NCI-H2196 (cell line): Measurements from ENCODE around the gene CAMK1D.

Experiments used
- DNase-seq: peaks from one replicate; lab custom pipeline; 2025; ENCODE audit not compliant: unreplicated experiment; lab: John Stamatoyannopoulos, UW

CAMK1D gene

DNA sequence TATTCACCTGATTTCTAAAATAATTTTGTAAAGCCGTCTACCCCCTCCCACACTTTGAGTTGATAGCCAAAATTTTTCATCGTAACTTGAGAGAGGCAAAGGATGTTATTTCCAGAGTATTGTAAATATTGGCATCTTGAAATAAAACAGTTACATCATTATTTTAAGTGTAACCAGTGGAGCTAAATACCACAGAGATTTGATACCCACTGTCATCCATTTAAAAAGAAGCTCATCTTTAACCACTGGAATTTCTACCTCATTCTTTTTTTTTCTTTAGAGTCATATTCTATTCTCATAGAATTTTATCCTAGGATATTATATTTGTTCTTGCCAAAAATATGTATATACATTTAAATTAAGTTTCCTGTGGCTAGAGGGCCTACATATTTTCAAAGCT is 48.6 kb downstream of the CAMK1D start:
- DNase-seq: no peak

DNA sequence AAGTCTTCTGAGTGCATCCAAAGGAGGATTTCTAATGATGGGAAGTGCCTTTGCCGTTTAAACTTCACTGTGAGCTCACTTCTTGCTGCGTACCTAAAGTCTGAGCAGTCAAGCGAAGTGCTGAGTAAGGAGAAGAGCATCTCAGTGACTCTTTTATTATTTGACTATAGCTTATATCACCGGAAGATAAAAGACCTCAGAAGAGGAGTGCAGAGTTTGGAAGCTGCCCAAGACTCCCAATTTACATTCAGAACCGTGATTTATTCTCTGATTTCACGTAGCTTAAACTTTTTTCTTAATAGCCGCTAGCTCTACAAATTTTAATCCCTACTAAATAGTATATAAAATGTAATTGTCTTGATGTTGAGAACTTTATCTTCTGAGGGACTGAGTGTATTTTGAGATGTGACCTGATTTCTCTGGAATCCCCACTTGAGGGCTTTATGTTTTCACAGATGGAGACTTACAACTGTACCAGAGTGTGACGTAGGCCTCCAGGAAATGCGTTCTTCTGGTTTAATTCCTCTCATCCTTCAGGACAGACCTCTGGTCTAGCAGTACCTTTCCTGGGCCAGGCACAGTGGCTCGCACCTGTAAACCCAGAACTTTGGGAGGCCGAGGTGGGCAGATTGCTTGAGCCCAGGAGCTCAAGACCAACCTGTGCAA is 51.1 kb downstream of the CAMK1D start:
- no peak for DNase-seq

DNA sequence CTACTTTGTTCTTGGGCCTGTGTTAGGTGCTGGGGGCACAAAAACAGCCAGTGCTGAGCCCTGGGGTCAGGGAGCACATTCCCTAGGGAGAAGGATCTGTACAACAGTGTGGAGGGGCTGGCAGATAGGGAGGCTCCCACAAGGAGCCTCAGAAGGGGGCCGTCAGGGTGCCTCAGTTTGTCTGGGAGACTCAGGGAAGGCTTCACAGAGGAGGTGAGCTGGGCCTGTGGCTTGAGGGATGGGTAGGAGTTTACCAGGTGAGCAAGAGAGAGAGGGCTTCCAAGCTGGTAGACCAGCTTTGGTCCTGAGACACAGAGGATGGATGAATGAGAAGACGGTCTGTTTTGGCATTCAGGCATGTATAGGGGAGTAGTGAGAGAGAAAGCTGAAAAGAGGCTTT is 52.1 kb downstream of the CAMK1D start:
- no peak for DNase-seq

DNA sequence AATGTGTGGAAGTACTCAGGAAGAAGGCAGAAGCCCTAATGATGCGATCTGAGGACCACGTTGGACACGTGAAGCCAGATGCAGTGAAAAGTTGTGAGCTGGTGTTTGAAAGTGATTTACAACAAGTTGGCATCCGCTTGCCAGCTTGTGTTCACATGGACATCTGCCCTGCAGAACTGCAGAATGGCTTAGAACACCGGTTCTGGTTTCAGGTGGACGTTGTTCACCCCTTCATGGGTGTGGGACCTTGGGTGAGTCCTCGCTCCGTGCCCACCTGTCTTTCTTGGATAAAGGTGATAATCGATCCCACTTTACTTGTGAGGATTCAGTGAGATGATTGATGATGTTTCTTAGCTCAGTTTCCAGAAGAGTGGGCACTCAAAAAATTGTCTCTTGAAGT is 53.8 kb downstream of the CAMK1D start:
- no peak for DNase-seq

DNA sequence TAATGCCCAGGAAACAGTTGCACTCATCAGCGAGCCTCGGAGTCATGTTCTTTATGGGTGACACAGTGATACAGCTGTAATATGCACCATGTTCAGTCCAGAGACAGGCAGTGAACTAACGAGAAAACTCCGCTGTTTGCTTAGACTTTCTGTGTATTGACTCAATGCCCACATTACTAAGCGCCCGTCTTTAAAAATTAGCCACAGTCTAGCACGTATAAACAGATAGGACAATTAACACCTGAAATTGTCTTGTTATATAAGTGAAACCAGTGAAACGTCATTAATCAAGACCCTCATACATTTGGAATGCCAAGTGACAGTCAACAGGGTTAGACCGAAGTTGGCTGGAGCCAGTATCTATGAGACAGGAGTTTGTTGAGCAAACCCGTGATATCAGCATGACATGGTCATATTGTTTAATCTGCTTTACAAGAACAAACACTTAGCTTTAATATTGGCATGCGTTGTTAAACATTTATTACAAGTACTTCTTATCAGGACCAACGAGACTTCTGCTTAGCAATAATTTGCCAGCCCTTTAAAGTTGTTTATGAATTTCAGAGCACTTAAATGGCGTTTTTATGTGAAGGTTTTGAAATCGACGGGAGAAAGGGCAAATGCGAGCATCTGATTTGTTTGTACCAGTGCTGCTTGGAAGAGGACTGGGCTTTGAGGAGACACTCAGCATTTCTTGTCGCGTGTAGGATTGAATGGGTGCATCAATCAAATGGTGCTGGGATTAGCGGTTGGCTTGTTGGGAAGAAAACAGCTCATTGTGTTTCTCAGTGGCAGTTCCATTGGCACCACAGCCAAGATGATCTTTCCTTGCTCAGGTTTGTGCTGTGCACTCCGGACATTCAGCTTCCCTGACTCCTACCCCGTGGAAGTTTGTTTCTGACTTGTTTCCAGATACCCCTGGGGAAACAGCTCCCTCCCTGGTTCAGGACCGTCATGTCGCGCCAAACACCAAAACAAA is 56.3 kb downstream of the CAMK1D start:
- peak; percentile 49 for DNase-seq

DNA sequence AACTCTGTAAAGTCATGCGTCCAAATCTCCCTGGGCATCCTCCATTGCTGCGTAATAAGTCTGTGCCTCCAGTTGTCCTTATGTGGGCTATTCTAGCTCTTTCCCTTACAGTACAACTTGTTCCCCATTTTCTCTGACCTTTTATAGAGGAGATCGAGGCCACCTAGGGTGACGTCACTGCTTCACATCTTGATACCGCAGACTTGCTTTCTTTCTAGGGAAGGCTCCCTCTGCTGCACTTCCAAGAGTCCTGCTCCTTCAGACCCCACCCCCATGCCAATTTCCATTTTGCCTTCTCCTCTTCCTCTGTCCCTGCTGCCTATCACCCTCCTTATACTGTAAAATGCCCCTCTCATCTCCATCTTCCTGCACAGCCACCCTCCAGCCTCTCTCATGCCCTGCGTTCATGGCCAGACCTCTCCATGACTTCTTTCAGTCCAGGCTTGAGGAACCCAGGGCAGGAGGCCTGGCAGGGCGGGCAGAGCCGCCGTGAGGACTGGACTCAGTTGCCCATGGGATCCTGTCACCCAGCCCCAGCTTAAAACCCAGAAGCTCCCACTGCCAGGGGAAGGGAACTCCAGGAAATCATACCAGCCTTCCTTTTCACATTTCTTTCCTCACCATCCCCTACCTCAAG is 57.5 kb downstream of the CAMK1D start:
- no peak for DNase-seq

DNA sequence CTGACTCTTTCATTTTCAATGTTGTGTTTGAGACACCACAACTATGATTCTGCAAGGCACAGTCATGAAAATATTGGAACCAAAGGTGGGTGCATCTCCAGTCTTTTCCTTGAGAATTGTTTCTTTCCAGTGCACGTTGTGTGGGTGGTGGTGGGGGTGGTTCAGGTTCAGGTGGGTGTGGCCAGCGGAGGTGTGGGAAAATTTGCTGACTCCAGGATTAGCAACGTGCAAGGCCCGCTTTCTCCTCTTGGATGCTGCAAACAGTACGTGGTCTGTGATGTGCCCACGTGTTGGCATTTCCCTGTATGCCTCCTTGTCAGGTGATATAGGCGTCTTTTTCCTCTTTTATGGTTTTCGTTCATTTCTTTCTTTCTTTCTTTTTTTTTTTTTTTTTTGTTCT is 59.1 kb downstream of the CAMK1D start:
- DNase-seq: no peak

DNA sequence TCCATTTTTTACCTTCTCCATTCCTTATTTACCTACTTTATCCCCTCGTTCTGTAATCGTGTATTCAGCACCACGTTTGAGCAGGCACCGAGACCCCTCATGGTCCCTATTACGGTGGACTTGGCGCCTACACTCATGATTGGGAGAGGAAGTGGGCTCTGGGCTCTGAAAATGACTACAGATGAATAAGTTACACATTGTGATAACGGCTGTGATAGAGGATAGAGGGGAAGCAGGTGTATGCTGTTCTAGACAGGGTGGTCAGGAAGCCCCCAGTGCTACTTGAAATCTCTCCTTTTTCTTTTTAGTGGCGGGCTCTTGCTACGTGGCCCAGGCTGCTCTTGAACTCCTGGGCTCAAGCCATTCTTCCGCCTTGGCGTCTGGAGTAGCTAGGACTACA is 59.8 kb downstream of the CAMK1D start:
- no peak for DNase-seq

DNA sequence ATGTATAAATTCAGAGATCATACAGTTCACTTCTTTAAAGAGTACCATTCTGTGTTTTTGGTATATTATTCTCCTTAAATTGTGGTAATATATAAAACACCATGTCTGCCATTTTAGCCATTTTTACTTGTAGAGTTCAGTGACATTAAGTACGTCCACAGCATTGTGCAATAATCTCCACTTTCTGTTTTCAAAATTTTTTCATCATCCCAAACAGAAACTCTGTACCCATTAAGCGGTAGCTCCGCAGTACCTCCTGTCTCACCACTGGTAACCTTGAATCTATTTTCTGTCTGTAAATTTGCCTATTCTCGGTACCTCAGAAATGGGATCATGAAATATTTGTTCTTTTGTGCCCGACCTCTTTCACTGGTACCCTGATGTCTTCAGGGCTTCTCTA is 60.3 kb downstream of the CAMK1D start:
- DNase-seq: no peak

DNA sequence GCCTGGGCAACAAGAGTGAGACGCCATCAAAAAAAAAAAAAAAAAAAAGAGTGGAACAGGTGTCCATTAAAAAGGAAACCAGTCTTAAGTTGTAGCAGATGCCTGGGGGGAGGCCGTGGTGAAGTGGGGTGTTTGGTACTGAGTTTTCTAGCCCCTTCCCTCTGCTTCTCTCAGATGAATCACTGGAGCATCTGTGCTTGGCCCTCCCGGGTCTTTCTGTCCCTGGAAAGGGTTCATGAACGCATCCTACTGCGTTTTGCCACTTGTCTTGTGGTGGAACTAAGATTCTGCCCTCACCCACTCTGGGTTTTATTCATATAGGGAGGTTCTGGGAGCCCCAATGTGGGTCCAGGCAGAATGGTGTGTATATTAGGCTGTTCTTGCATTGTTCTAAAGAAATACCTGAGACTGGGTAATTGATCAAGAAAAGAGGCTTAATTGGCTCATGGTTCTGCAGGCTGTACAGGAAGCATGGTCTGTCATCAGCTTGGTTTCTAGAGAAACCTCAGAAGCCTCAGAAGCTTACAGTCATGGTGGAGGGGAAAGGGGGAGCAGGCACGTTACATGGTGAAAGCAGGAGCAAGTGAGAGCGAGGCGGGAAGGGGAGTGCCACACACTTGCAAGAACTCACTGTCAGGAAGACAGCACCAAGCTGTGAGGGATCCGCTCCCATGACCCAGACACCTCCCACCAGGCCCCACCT is 63.5 kb downstream of the CAMK1D start:
- no peak for DNase-seq

DNA sequence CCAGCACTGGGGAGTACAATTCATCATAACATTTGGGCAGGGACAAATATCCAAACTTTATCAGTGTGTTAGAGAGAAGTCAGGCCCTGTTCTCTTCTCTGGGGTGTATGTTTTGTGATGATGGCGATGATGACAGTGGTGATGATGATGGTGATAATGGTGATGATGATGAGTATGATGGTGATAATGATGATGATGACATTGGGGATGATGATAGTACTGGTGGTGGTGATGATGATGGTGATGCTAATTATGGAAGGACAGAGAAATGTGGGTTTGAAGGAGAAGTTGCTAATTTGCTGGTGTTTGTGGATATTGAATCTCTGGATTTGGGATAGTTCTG is 64.0 kb downstream of the CAMK1D start:
- DNase-seq: no peak

DNA sequence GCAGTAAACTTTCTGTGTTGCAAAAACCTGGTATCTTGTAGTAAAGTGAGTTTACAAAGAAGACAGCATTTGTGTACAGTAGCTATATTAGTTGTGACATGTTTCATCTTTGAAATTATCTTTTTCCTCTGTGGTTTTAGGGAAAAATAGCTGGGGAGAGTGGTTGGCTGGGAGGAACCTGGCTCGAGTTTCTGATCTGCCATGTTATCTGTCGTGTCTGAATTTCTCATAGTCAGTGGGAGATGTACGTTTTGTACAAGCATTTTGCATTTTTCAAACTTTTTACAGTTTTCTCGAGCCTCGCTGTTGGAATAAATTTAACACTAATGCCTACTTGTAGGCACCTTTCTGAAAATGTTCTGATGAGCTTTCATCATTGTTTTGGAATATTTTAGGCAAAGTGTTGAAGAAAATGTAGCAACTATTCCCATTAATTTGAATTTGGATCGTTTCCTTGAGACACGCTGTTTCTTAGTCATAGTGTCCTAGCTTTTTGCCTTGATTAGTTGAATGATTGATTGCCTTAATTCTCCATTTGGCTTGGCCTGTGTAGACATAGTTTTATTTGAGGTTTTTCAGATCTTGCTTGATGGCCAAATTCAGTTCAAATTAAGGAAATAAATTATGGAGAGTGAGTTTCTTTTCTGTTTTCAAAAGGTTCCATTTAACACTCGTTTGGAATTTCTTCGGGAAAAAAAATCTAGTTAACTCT is 65.1 kb downstream of the CAMK1D start:
- no peak for DNase-seq

DNA sequence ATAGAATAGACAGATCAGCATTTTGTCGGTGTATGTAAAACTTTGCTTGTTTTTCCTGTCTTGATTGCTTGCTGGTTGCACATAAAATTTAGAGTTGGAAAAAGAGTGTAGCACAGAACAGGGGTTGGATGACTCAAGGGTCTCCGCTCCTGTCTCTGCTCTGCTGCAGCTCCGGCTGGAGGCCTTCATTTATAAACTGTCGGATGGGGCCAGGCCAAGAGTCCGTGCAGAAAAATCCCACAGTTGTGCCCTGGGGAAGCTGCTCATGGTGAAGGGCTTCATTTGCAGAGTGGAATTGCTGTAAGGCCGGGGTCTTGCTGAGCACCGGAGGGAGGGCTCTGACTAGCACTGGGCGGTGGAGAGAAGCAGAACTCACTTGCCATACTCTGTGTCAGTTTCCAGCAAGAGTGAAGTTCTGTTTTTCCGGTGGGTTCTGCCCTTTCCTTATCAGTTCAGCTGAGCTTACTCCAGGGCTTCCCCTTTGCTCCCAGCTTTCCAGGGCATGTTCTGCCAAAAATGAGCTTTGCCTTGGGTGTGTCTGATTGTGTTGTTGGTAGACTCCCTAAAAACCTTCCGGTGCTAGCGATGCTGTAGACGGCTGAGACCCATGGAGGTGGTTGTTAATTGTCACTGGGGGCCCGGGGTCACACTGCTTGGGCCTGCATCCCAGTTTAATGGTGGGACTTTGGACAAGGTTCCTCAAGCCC is 67.2 kb downstream of the CAMK1D start:
- DNase-seq: no peak

DNA sequence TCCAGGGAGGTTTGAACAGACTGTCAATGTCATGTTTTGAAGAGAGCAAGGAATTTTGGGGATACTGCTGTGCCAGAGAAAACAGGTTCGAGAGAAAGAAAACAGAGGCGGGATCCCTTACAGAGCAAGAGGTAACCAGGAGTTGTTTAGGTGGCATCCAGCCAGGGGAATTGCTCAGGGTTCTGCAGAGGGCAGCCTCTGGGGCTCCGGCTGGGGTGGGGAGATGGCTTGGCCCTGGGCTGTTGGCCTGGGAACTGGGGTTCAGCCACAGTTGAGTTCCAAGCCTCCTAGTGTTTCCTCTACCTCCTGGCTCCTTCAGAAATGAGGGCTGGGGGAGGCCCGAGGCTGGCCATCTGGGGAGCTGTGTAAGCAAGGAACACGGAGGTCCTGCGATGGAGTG is 68.0 kb downstream of the CAMK1D start:
- DNase-seq: no peak

DNA sequence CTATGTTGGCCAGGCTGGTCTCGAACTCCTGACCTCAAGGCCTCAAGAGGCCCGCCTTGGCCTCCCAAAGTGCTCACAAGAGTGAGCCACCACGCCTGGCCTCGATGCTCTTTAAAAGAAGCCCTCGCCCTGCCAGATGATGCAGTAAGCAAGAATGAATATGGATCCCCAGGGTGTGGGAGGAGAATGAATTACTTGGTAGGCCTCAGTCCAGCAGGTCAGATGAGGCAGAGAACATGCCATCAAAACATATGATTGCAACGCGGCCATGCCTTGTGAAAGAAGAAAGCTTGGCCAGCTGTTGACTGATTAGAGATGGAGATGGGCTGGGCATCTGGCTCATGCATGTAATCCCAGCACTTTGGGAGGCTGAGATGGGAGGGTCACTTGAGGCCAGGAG is 68.7 kb downstream of the CAMK1D start:
- DNase-seq: no peak

DNA sequence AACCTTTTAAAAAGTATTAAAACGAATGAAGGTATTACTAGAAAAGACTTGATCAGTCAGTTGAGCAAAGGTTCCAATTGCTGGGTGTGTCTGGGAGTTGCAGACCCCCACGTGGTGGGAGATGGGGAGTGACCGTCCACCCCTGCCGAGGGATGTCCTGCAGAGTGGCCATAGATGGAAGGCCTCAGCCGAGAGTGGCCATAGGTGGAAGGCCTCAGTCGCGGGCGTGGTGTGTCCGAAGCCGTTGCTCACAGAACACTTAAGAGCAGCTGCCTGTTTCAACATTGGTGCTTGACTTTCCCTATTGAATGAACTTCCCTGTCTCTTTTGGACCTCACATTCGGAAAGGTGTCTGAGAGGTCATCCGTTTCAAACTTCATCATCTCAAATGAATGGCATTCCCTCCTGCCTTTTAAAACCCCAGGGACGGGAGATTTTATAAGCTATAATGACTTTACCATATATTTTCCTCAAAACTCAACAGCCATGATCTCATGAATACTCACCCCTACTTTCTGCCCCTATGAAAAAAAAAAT is 69.4 kb downstream of the CAMK1D start:
- DNase-seq: no peak

DNA sequence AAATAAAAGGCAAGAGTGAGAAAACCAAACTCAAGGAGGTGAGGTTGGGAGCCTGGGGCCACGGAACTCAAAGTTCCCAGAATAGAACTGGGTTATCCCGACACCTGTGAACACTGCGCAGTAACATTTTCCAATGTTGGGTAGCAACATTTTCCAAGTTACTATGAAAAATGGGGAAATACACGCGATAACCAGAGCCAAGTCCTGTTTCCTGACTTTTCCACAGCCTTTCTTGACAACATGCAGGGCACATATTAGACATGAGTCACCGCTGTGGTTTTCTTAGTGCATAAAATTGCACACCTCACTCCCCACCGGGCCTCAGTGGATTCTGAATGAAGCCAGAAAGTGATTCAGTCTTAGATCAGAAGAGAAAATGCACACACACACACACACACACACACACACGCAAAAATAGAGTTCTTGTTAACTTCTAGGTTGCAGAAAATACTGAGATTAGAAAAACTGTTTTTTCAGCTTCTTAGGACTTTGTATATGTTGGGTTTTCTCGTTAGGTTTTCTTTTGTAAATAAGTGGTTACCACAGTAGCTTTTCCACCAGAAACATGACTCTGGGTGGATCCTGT is 70.0 kb downstream of the CAMK1D start:
- no peak for DNase-seq

DNA sequence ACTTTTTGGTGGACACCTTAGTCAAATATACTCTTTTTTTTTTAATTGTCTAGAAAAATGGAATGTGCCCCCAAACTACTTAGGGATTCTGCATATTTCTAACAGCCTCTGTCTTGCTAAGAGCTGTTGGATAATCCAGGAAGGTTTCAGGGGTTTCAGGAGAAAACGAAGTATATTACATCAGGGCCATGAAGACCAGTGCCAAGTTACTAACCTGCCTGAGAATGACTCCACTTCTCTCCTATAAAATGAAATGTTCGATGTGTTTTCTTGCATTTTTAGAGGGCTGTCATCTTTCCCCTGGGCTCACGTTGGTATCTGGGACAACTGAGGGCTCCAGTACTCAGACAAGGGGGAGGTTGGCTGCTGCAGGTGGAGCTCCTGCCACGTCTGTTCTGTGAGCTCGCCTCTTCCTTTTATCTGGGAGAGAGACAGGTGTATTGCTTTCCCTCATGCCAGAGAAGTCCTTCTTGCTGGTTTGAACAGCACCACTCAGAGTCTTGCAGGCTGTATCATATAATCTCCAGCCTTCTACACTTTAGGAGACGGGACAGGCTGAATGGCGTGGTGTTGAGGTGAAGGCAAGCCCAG is 71.3 kb downstream of the CAMK1D start:
- DNase-seq: peak; percentile 3

DNA sequence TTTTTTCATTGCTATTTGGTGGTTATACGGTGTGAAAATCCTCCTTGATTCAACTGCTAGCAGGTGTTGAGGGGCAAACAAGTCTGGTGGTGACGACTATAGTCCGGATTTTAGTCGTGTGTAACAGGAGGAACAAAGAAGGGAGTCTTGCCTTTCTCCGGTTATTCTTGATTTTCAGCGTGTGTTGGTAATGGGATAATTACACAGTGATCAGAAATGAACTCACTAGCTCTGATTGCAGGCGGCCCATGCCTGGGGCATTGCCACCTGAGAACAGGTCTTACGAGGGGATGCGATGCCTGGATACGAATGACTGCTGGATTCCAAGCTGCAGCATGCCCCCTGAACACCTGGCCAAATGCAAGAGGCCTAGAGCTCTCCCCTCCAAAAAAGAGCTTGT is 72.8 kb downstream of the CAMK1D start:
- DNase-seq: no peak
